Endothelial cell of umbilical vein (primary cell): ENCODE results near the gene LRRC3C. TPM values are rescaled to one million over a fixed set of nuclear protein-coding genes. Genes with fewer than 3 reads are reported as not detected.

Experiments used
- BruUV-seq: library from RNA; stranded (reverse); fragments of 400-500 nt; replicated peaks from 2 replicates; lab custom pipeline; 2021; lab: Mats Ljungman, UMichigan
- CTCF ChIA-PET: fragments of 300-600, 350-600 bp; sonication (Branson Sonifier 250); formaldehyde crosslinking; loops from one replicate; lab custom pipeline; 2021; ENCODE audit warnings: antibody characterized with exemption, inconsistent platforms; lab: Charles Lee
- POLR2A ChIA-PET: fragments of 300-600, 350-600 bp; sonication (Branson Sonifier 250); formaldehyde crosslinking; loops from one replicate; lab custom pipeline; 2021; ENCODE audit warnings: antibody characterized with exemption, inconsistent platforms; lab: Charles Lee
- DNase-seq: peaks from one replicate; pipeline ENCODE4 v3.0.0-alpha.2; 2011; ENCODE audit warnings: low read depth, low spot score
- FAIRE-seq: peaks from 2 replicates; lab custom pipeline; 2011; peaks lifted over from hg19 to GRCh38; lab: Jason Lieb, UNC
- H2AFZ ChIP-seq: 2 replicates; pipeline ENCODE4 v1.6.0; 2012; ENCODE audit warnings: low read depth, low read length, control low read depth, inconsistent platforms
- H3K27ac ChIP-seq: 2 replicates; pipeline ENCODE4 v1.5.1; 2011; ENCODE audit warnings: low read depth, mild to moderate bottlenecking, control low read depth, low read length, moderate library complexity; ENCODE audit not compliant: insufficient read depth
- H3K27me3 ChIP-seq, 2 experiments: 2 replicates each; pipeline versions ENCODE4 v1.6.0 to v1.6.1; 2011; ENCODE audit warnings: low read length in 2 of 2, mixed read lengths in 1 of 2; ENCODE audit not compliant: control insufficient read depth in 2 of 2, insufficient read depth in 2 of 2
- H3K36me3 ChIP-seq, 2 experiments: 2 replicates in 1 of 2; 3 replicates in 1 of 2; pipeline ENCODE4 v1.5.1; 2011; ENCODE audit warnings: low read length in 2 of 2, mild to moderate bottlenecking in 1 of 2, moderate library complexity in 1 of 2; ENCODE audit not compliant: control insufficient read depth in 2 of 2, insufficient read depth in 2 of 2; ENCODE audit errors: extremely low read depth in 1 of 2
- H3K4me1 ChIP-seq: 3 replicates; pipeline ENCODE4 v1.5.1; 2011; ENCODE audit warnings: mild to moderate bottlenecking, low read length; ENCODE audit not compliant: control insufficient read depth, insufficient read depth; ENCODE audit errors: extremely low read depth
- H3K4me2 ChIP-seq: 2 replicates; pipeline ENCODE4 v1.6.1; 2011; ENCODE audit warnings: low read length, control low read depth, mixed read lengths; ENCODE audit not compliant: insufficient read depth
- H3K4me3 ChIP-seq, 3 experiments: fragments of 200-600 bp in 1 of 3; sonication (generic), shearing (Covaris generic) in 1 of 3; replicated peaks in 1 of 3; 2 replicates each; pipeline ENCODE4 v1.5.1; 2011 to 2016; ENCODE audit warnings: control low read depth in 3 of 3, low read length in 3 of 3, mild to moderate bottlenecking in 2 of 3, inconsistent platforms in 1 of 3, low read depth in 1 of 3, moderate library complexity in 1 of 3; ENCODE audit not compliant: insufficient read depth in 1 of 3
- H3K79me2 ChIP-seq: 2 replicates; pipeline ENCODE4 v1.6.0; 2012; ENCODE audit warnings: low read length, inconsistent platforms; ENCODE audit not compliant: control insufficient read depth, insufficient read depth
- H3K9ac ChIP-seq: replicated peaks from 2 replicates; pipeline ENCODE3; 2011; ENCODE audit warnings: low read length, control low read depth; ENCODE audit not compliant: insufficient read depth; ENCODE audit errors: extremely low read depth
- H3K9me1 ChIP-seq: replicated peaks from 3 replicates; pipeline ENCODE4 v1.6.0; 2011; ENCODE audit warnings: mild to moderate bottlenecking, low read length; ENCODE audit not compliant: control insufficient read depth, insufficient read depth; ENCODE audit errors: extremely low read depth
- H3K9me3 ChIP-seq: replicated peaks from 2 replicates; pipeline ENCODE4 v1.5.1; 2012; ENCODE audit warnings: low read length, inconsistent platforms; ENCODE audit not compliant: control insufficient read depth, insufficient read depth
- H4K20me1 ChIP-seq: replicated peaks from 2 replicates; pipeline ENCODE3; 2011; ENCODE audit warnings: mild to moderate bottlenecking, low read length; ENCODE audit not compliant: control insufficient read depth, insufficient read depth; ENCODE audit errors: extremely low read depth
- CTCF ChIP-seq, 2 donors: IDR thresholded peaks; 1 replicate in 1 of 2; 2 replicates in 1 of 2; pipeline ENCODE4 v1.5.1; 2011; ENCODE audit warnings: low read length in 2 of 2, mild to moderate bottlenecking in 2 of 2, moderate library complexity in 2 of 2, control low read depth in 1 of 2, inconsistent platforms in 1 of 2, low read depth in 1 of 2; ENCODE audit not compliant: insufficient read depth in 1 of 2; ENCODE audit errors: extremely low read depth in 1 of 2
- EZH2 ChIP-seq: IDR thresholded peaks from 2 replicates; pipeline ENCODE4 v1.6.1; 2012; ENCODE audit warnings: borderline replicate concordance, low read depth, mild to moderate bottlenecking, moderate library complexity, low read length, inconsistent platforms; ENCODE audit not compliant: severe bottlenecking
- FOS ChIP-seq: IDR thresholded peaks from 2 replicates; pipeline ENCODE4 v1.6.1; 2011; ENCODE audit warnings: mild to moderate bottlenecking, low read length, moderate library complexity, borderline replicate concordance; ENCODE audit not compliant: insufficient read depth
- GATA2 ChIP-seq: IDR thresholded peaks from 2 replicates; pipeline ENCODE4 v1.7.0; 2011; ENCODE audit warnings: low read depth, mild to moderate bottlenecking, moderate library complexity, mixed read lengths, low read length; ENCODE audit not compliant: insufficient read length, insufficient read depth
- JUN ChIP-seq: IDR thresholded peaks from 2 replicates; pipeline ENCODE4 v1.6.1; 2011; ENCODE audit warnings: borderline replicate concordance, low read depth; ENCODE audit not compliant: insufficient read length, insufficient read depth
- MAX ChIP-seq: IDR thresholded peaks from 2 replicates; pipeline ENCODE4 v1.6.1; 2011; ENCODE audit not compliant: insufficient read depth, insufficient read length
- MYC ChIP-seq: IDR thresholded peaks from one replicate; pipeline ENCODE4 v1.6.1; 2011; ENCODE audit warnings: mild to moderate bottlenecking, low read depth, low read length
- POLR2A ChIP-seq: IDR thresholded peaks from 2 replicates; pipeline ENCODE4 v1.6.1; 2012; ENCODE audit warnings: low read depth, mild to moderate bottlenecking, control low read depth, low read length
- POLR2AphosphoS5 ChIP-seq: IDR thresholded peaks from 2 replicates; pipeline ENCODE4 v1.6.1; 2012; ENCODE audit warnings: low read depth, mild to moderate bottlenecking, control low read depth, low read length, moderate library complexity; ENCODE audit not compliant: insufficient read depth
- dilution Hi-C: fragments of 300-500 bp; cut with MboI; formaldehyde crosslinking; loops from one replicate; pipeline ENCODE4 v1.15.0; 2019; ENCODE audit warnings: low sequenced_read_pairs; ENCODE audit not compliant: extremely low pct_ligation_motif_present
- intact Hi-C: fragments of 100-400 bp; cut with micrococcal nuclease; formaldehyde crosslinking; loops from one replicate; pipeline ENCODE4 v1.10.0; 2022
- polyA plus RNA-seq, 4 experiments: library from polyadenylated mRNA; depleted of rRNA in 3 of 4; stranded (reverse) in 3 of 4; unstranded in 1 of 4; fragments of >200 nt; gene quantifications; 2 replicates each; pipeline versions ENCODE4 v1.2.1 to v1.2.3, GENCODE V29; 2011 to 2012; ENCODE audit warnings: missing spikeins in 1 of 4
- total RNA-seq: library from RNA; stranded (reverse); gene quantifications from 2 replicates; pipeline ENCODE4 v1.2.3, GENCODE V29; 2021

LRRC3C gene
- total and polyA plus RNA-seq, 2 donors (not counting 3 experiments of a cell fraction or from before 2014, with no cell fraction given): not detected

GRCh38 chr17:39938140-39938869 is 10.8 kb downstream of the LRRC3C start:
- ChIA-PET CTCF (interaction anchor here (1.0 kb wide), 1 partner anchor 21 kb away, joined by 9 read pairs; no protein-coding TSS in a partner anchor), POLR2A (no interaction called here)
- FAIRE-seq (no peak), DNase-seq (no peak)
- Histone ChIP-seq H3K27ac (no peak overlapping the region), H3K4me2 (no peak overlapping the region), H3K27me3 (peaks cover 0 to 2% of the 10 kb centered on the region in 2 experiments), H3K9me1 (no peaks in the 10 kb centered on the region), H3K36me3 (no peaks in the 10 kb centered on the region), H4K20me1 (no peaks in the 10 kb centered on the region), H3K4me3 (no peak overlapping the region), H2AFZ (no peak overlapping the region), H3K4me1 (peaks cover 5% of the 10 kb centered on the region), H3K9me3 (no peaks in the 10 kb centered on the region), H3K79me2 (no peaks in the 10 kb centered on the region), H3K9ac (no peak overlapping the region)
- dilution Hi-C loops: no loop called here
- intact Hi-C loops: no loop called here
- TF ChIP-seq POLR2AphosphoS5 (no peak), MAX (no peak), CTCF (IDR thresholded peaks at IDR 0.05; ENCODE audit: extremely low read depth in 1 of 2, insufficient read depth in 1 of 2, low read depth in 1 of 2, low read length in 2 of 2) (no peak), JUN (no peak), GATA2 (no peak), EZH2 (no peak), MYC (no peak), FOS (no peak), POLR2A (no peak)
- no TSS peak for BruUV-seq
